Upper lobe of right lung (tissue), 1 donor: Measurements from ENCODE around the gene MYRFL. TPM values are rescaled to one million over a fixed set of nuclear protein-coding genes. Genes with fewer than 3 reads are reported as not detected.
A peak's percentile ranks its signal among the peaks of the same experiment; 100 is the strongest.

Source experiments
- ATAC-seq: fragments of 200-7000 bp; cut with Tn5 transposase; one replicate; pipeline ENCODE4 v1.9.1; 2020; ENCODE audit warnings: mild to moderate bottlenecking, moderate library complexity
- DNase-seq: peaks from one replicate; pipeline ENCODE4 v3.0.0-alpha.2; 2020
- H3K27ac ChIP-seq: fragments of 200-600 bp; one replicate; pipeline ENCODE4 v1.8.0; 2022
- H3K27me3 ChIP-seq: fragments of 200-600 bp; one replicate; pipeline ENCODE4 v1.8.0; 2022; ENCODE audit warnings: mild to moderate bottlenecking
- H3K36me3 ChIP-seq: fragments of 200-600 bp; one replicate; pipeline ENCODE4 v1.8.0; 2022
- H3K4me1 ChIP-seq: fragments of 200-600 bp; one replicate; pipeline ENCODE4 v1.8.0; 2022
- H3K4me3 ChIP-seq: fragments of 200-600 bp; one replicate; pipeline ENCODE4 v1.8.0; 2022; ENCODE audit warnings: mild to moderate bottlenecking
- H3K9me3 ChIP-seq: fragments of 200-600 bp; one replicate; pipeline ENCODE4 v1.8.0; 2022
- CTCF ChIP-seq: fragments of 200-600 bp; IDR thresholded peaks from one replicate; pipeline ENCODE4 v1.8.0; 2022; ENCODE audit warnings: antibody characterized with exemption
- intact Hi-C: fragments of 100-400 bp; cut with DNase I; formaldehyde crosslinking; loops from one replicate; pipeline ENCODE4 v1.11.0; 2022
- total RNA-seq: library from RNA; stranded (reverse); fragmentation: NEBNext Ultra II Directional; extraction: Animal tissue kit (Norgen Biotek cat#: 25700); gene quantifications from one replicate; pipeline ENCODE4 v1.2.1, GENCODE V29; 2021
- donor health status: DM: no; HTN: yes; CAD: no; lungs with severe emphysema.

The MYRFL gene
- total RNA-seq, 1 donor from 2014 or later, result not detected

DNA sequence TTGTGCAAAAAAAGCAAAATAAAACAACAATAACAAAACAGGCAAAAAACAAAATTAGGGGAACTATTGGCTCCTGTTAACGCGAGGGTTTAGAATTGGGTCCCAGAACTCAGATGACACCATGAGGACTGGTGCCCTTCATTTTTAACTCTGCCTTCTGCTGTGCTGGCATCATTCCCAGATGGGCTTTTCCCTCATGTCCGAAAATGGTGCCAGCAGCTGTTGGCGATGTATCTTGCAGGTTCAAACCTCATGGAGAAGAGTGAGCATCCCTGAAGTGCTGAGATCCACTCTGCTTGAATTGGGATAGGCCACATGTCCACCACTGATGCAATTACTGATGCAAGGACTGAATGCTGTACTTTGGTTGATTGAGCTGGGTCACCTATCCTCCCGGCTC is 61.1 kb downstream of the MYRFL start:
- Histone ChIP-seq H3K36me3 (no peaks in the 10 kb centered on the region), H3K27me3 (no peaks in the 10 kb centered on the region), H3K4me1 (no peaks in the 10 kb centered on the region), H3K4me3 (no peak overlapping the region), H3K9me3 (no peaks in the 10 kb centered on the region), H3K27ac (no peak overlapping the region)
- DNase-seq (no peak), ATAC-seq (no peak)
- no peak for TF ChIP-seq CTCF
- intact Hi-C loops, result loop anchor here (10.0 kb wide), 1 partner anchor 699 kb away; no protein-coding TSS in a partner anchor

- intact Hi-C loops, result loop anchor here (10.0 kb wide), 1 partner anchor 698 kb away; no protein-coding TSS in a partner anchor
- no peaks in the 10 kb centered on the region for H3K9me3 ChIP-seq
- peak; percentile 50 for ATAC-seq
Measured at GRCh38 chr12:69886715-69887114, 61.7 kb downstream of the MYRFL start.

DNA sequence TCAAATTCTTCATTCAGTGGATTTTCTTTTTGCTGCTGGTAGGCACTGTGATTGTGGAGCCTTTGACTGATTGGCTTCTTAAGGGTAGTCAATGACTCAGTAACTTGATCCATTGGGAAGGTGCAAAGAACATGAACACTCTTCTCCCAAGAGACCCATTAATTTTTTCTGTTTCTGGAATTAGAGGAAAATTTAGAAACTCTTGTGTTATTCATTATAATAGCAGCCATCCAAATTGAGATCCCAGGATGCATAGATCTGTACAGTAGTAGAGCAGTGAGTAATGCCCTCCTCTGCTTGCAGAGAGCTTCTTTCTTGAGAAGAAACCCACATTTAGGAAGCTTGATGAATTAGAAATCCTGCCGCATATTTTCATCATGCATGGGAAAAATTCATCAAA is 63.9 kb downstream of the MYRFL start:
- no peaks in the 10 kb centered on the region for H3K27me3 ChIP-seq
- intact Hi-C loops, result loop anchor here (10.0 kb wide), 1 partner anchor 696 kb away; no protein-coding TSS in a partner anchor
- TF ChIP-seq CTCF, result no peak

More at GRCh38 chr12:69886715-69887114, 61.7 kb downstream of the MYRFL start:
- DNase-seq, result no peak
- no peak overlapping the region for H3K4me3 ChIP-seq
- H3K4me1 ChIP-seq, result no peaks in the 10 kb centered on the region
- H3K36me3 ChIP-seq, result no peaks in the 10 kb centered on the region
- no peaks in the 10 kb centered on the region for H3K27me3 ChIP-seq
- no peak for TF ChIP-seq CTCF
- H3K27ac ChIP-seq, result no peak overlapping the region

GRCh38 chr12:69894800-69895383 is 69.9 kb downstream of the MYRFL start:
- H3K4me1 ChIP-seq, result no peaks in the 10 kb centered on the region
- no peaks in the 10 kb centered on the region for H3K9me3 ChIP-seq
- intact Hi-C loops, result loop anchor here (10.0 kb wide), 1 partner anchor 840 kb away; no protein-coding TSS in a partner anchor
- no peak overlapping the region for H3K27ac ChIP-seq
- no peak overlapping the region for H3K4me3 ChIP-seq
- H3K36me3 ChIP-seq, result no peaks in the 10 kb centered on the region
- H3K27me3 ChIP-seq, result no peaks in the 10 kb centered on the region
- no peak for ATAC-seq
- no peak for TF ChIP-seq CTCF
- no peak for DNase-seq

More for the DNA sequence above, 63.9 kb downstream of the MYRFL start:
- Histone ChIP-seq H3K4me3 (no peak overlapping the region), H3K36me3 (no peaks in the 10 kb centered on the region), H3K4me1 (no peaks in the 10 kb centered on the region), H3K27ac (no peak overlapping the region), H3K9me3 (no peaks in the 10 kb centered on the region)
- ATAC-seq (no peak), DNase-seq (no peak)

DNA sequence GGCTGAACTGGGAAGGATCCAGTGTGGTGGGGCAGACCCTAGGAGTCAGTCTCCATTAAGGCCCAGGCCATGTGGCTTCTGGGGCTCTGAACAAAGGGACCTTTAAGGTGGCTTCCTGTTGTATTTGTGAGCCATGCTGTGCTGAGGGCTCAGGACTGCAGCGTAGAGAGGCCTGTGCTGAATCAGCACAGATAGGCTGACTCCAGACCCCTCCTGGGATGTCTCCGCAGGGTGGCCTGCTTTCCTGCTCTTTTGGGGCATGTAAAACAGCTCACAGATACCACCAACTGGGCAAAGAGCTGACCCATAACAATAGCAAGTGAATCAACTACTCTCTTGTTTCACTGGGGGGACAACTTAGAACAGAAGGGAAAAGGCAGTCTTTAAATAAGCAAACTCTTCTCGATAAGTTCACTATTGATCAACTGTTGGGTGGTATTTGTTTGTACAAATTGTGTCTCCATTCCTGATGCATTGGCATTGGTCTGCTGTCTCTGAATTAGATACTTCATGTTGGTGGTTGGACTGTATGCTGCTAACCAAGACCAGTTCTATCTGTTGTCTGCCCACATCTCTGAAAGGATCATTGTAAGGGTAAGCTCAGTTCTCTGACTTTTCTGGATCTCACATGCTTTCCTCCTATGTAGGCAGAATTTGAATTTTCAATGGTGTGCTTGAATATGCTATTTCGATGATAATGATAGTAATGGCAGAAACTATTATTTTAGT is 71.8 kb downstream of the MYRFL start:
- intact Hi-C loops, result loop anchor here (10.0 kb wide), 1 partner anchor 838 kb away; no protein-coding TSS in a partner anchor
- H3K27me3 ChIP-seq, result no peaks in the 10 kb centered on the region
- DNase-seq, result no peak
- no peak for ATAC-seq
- no peaks in the 10 kb centered on the region for H3K36me3 ChIP-seq
- no peak overlapping the region for H3K27ac ChIP-seq
- no peaks in the 10 kb centered on the region for H3K9me3 ChIP-seq
- peaks cover 6% of the 10 kb centered on the region for H3K4me1 ChIP-seq
- TF ChIP-seq CTCF, result no peak
- no peak overlapping the region for H3K4me3 ChIP-seq
